ENCODE data around the gene C4orf50. TPM values are rescaled to one million over a fixed set of nuclear protein-coding genes. Genes with fewer than 3 reads are reported as not detected.

The C4orf50 gene
- total RNA-seq = not detected

DNA sequence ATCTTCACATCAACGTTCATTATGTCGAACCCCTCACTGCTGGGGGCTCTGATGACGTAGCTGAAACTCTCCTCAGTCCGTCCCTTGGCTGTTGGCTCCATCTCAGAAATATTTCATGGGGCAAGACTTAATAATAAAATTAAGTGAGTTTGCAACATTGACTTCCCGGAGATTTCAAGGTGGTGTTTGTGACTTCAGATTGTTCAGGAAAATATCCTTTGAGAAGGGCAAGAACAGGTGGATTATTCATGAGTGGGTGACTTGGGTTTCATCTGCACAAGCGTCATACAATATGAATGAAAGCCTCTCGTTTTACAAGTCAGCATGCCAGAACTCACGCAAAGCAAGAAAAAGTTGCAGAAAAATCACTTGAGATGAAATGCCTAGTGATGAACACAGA, at the start of gene C4orf50:
Gene C4orf50, minus strand, starts transcription at position 101 of the 400 bp plus-strand sequence.
- H3K36me3 ChIP-seq = no peaks in the 10 kb centered on the region
- TF ChIP-seq, protein P1, sequence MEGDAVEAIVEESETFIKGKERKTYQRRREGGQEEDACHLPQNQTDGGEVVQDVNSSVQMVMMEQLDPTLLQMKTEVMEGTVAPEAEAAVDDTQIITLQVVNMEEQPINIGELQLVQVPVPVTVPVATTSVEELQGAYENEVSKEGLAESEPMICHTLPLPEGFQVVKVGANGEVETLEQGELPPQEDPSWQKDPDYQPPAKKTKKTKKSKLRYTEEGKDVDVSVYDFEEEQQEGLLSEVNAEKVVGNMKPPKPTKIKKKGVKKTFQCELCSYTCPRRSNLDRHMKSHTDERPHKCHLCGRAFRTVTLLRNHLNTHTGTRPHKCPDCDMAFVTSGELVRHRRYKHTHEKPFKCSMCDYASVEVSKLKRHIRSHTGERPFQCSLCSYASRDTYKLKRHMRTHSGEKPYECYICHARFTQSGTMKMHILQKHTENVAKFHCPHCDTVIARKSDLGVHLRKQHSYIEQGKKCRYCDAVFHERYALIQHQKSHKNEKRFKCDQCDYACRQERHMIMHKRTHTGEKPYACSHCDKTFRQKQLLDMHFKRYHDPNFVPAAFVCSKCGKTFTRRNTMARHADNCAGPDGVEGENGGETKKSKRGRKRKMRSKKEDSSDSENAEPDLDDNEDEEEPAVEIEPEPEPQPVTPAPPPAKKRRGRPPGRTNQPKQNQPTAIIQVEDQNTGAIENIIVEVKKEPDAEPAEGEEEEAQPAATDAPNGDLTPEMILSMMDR (IDR thresholded peaks at IDR 0.05) = no peak
- H3K9me3 ChIP-seq = no peaks in the 10 kb centered on the region
- no peak for DNase-seq (ENCODE audit: low spot score)
- no peak within 1 kb of the TSS for H3K27ac ChIP-seq
- H3K4me3 ChIP-seq = no peak within 1 kb of the TSS
- no peaks in the 10 kb centered on the region for H3K27me3 ChIP-seq
- no peaks in the 10 kb centered on the region for H3K4me1 ChIP-seq

GRCh38 chr4:6065934-6066590, 47.8 kb upstream of the C4orf50 start:
- Histone ChIP-seq H3K27me3 (no peaks in the 10 kb centered on the region), H3K36me3 (no peaks in the 10 kb centered on the region), H3K4me1 (no peaks in the 10 kb centered on the region), H3K4me3 (no peak overlapping the region), H3K27ac (no peak overlapping the region), H3K9me3 (no peaks in the 10 kb centered on the region)
- TF ChIP-seq, protein P1 (IDR thresholded peaks at IDR 0.05) = no peak
- no peak for DNase-seq (ENCODE audit: low spot score)

DNA sequence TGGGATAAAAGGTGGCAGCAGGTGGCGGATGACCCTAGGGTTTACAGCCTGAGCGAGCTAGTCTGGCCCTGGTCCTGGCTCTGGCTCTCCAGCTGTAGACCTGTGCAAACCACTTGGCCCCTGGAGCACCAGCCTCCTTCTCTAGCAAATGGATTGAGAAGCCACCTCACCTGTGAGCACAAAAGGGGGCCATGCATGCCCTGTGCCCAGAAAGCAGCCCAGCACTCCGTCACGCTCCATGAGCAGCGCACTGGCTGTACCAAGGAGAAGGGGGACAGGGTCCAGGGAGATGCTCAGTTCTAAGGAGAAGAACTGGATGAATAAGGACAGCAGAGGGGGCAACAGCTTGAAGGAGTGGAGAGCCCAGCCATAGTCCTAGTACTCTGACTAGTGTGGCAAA, 46.9 kb upstream of the C4orf50 start:
- no peak for DNase-seq (ENCODE audit: low spot score)
- H3K27ac ChIP-seq = no peak overlapping the region

DNA sequence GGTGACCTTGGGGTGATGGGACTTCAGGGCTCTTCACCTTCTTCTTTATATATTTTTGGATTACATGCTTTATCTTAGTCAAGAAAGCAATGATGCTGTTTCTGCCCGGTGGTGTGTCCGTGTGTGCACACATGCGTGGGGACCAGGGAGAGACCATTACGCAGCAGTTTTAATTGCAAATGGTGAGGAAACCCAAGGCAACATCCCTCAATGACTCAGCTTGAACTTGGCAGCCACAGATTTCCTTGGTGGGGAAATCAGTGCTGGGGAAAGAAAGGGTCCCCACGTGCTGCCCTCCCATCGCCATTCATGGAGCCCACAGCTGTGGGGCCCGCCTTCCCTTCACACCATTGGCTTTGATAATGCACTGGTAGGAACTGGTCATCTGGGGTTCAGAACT, 46.2 kb upstream of the C4orf50 start:
- TF ChIP-seq, protein P1 (IDR thresholded peaks at IDR 0.05) = no peak
- no peak overlapping the region for H3K4me3 ChIP-seq
- H3K4me1 ChIP-seq = no peaks in the 10 kb centered on the region
- H3K27ac ChIP-seq = no peak overlapping the region
- no peaks in the 10 kb centered on the region for H3K27me3 ChIP-seq
- H3K36me3 ChIP-seq = no peaks in the 10 kb centered on the region
- DNase-seq (ENCODE audit: low spot score) = no peak
- peaks cover 0 to 16% of the 10 kb centered on the region in 2 donors for H3K9me3 ChIP-seq

More for the DNA sequence above, 46.9 kb upstream of the C4orf50 start:
- no peaks in the 10 kb centered on the region for H3K27me3 ChIP-seq
- TF ChIP-seq, protein P1 (IDR thresholded peaks at IDR 0.05) = no peak
- H3K4me1 ChIP-seq = no peaks in the 10 kb centered on the region
- no peak overlapping the region for H3K4me3 ChIP-seq
- no peaks in the 10 kb centered on the region for H3K36me3 ChIP-seq
- peaks cover 0 to 8% of the 10 kb centered on the region in 2 donors for H3K9me3 ChIP-seq

DNA sequence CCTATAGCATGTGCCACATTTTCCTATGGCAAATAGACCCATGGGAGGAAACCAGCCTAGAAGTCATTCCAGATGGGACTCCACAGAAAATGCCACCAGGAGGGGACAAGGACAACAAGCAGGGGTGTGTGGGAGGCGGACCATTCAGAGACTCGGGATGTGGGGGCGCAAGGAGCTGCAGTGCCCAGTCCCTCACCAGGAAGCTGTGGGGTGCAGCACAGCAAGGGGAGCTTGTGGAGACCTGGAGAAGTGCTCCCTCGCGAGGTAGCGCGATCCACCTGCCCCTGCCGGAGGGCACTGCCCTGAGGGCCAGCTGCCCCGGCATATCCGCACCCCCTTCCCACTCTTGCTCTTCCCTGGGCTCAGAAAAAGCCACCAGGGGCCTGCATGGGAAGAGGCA, 45.5 kb upstream of the C4orf50 start:
- H3K9me3 ChIP-seq = peaks cover 0 to 23% of the 10 kb centered on the region in 2 donors
- H3K4me1 ChIP-seq = no peaks in the 10 kb centered on the region
- no peaks in the 10 kb centered on the region for H3K27me3 ChIP-seq
- no peak for DNase-seq (ENCODE audit: low spot score)
- no peak overlapping the region for H3K4me3 ChIP-seq
- TF ChIP-seq, protein P1 (IDR thresholded peaks at IDR 0.05) = no peak
- H3K36me3 ChIP-seq = no peaks in the 10 kb centered on the region
- no peak overlapping the region for H3K27ac ChIP-seq

- no peak for DNase-seq (ENCODE audit: low spot score)
- TF ChIP-seq, protein P1 (IDR thresholded peaks at IDR 0.05) = no peak
- no peaks in the 10 kb centered on the region for H3K4me1 ChIP-seq
Measured at GRCh38 chr4:6062133-6062532, 43.9 kb upstream of the C4orf50 start.

More at GRCh38 chr4:6062133-6062532, 43.9 kb upstream of the C4orf50 start:
- Histone ChIP-seq H3K36me3 (no peaks in the 10 kb centered on the region), H3K4me3 (no peak overlapping the region), H3K9me3 (peaks cover 0 to 38% of the 10 kb centered on the region in 2 donors), H3K27me3 (no peaks in the 10 kb centered on the region), H3K27ac (no peak overlapping the region)
